ENCODE measurements around the gene TRIM42. TPM values are rescaled to one million over a fixed set of nuclear protein-coding genes. Genes with fewer than 3 reads are reported as not detected.
A peak's percentile ranks its signal among the peaks of the same experiment; 100 is the strongest.

The TRIM42 gene
- not detected in 2 replicates for total RNA-seq

DNA sequence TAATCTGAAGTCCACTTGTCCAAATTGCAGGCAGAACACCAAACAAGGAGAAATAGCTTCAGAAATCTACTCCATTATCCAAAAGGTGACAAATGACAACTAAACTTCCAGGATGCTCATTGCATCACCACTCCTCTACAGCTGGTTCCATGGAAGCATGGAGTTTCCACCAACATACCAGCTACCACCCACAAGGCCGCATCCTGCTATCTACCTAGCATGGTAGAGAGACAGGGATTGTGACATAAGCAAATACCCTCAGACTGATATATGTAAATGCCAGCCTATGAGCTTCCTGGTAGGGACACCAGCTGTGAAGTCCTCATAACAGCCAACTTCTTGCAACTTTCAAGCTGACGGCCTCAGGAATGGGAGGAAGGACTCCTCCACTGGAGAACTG lies at the start of gene TRIM42:
Gene TRIM42 (plus strand): TSS at position 301 of the 400 bp plus-strand sequence. CDS start 166 bp downstream, outside the sequence.
- DNase-seq (ENCODE audit: low read depth, low spot score): no peak

DNA sequence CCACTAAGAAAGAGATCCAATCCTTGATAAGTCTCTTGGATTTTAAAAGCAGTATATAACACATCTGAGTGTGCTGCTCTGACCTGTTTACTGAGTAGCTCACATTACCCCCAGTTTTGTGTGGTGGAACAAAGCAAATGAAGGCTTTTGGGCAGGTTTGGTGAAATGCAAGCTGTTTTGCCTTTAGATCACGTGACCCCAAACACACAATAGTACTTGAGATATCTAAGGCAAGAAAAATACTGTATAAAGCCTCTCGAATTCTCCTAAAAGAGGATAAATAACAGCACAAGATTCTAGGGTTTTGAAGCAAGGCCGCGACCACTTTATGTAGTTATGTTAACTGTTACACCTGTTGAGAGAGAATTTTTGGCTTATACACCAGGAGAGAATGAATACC lies 49.3 kb upstream of the TRIM42 start:
- no peak for DNase-seq (ENCODE audit: low read depth, low spot score)

DNA sequence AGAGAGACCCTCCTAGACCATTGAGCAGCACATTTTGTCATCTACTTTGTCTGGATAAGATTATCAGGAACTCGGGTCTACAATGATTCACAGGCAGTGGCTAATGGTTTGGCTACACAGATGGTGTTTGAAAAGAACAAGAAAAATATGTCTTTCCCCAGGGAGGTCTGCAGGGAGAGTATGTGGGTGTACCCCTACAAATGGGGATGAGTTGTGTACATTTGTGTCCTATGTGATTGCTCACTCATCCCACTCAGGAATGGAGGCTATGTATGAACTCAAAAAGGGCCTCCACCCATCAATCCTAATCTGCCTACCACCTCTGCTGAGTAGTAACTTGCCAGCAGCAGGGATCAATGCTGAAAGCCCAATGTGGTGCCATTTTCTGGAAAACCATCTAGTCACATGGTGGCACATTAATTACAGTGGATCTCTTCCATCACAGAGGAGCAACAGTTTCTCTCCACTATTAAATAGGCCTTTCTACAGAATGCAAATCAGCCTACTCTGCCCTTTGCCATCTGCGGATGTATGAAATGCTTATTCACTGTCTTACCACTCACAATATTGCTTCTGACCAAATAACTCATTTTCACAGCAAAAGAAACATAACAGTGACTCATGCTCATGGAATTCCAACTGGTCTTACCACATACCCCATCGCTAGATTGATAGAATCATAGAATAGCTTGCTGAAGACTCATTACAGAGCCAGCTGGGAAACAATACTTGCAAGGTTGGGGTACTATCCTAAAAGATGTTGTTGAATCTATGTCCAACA lies 48.3 kb upstream of the TRIM42 start:
- peak; percentile 15 for DNase-seq (ENCODE audit: low read depth, low spot score)

DNA sequence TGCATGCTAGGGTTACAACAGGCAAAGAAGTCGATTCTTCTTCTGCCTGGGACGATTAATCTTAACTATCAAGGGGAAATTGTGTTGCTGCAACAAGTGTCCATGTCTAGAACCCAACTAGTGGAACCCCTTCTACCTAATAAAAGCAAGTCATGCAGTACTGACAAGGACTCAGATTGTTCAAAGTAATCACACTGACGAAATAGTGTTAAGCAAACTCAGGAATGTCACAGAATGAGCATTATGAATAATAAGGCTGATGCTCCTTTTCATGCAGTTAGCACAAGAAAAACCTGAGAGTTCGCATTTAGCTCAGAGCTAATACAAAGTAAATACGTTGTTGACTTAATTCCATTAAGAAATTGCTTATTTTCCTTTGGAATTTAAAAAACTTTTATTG lies 47.5 kb upstream of the TRIM42 start:
- DNase-seq (ENCODE audit: low read depth, low spot score): no peak

DNA sequence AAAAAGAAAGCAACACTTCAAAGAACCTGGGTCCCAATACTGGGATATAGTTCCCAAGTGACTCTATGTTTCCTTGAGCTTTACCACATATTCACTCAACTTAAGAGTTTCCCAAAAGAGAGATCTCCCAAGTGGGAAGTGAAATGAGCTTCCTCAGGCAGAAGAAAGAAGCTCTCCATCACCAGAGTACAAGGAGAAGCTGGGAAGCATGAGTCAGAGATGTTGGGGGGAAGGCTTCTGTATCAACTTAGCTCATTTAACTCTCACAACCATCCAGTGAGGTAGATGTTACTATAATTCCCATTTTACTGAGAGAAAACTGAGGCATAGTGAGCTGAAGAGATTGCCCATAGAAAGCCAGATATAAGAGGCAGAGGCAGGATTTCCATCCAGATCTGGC lies 47.0 kb upstream of the TRIM42 start:
- DNase-seq (ENCODE audit: low read depth, low spot score): no peak

DNA sequence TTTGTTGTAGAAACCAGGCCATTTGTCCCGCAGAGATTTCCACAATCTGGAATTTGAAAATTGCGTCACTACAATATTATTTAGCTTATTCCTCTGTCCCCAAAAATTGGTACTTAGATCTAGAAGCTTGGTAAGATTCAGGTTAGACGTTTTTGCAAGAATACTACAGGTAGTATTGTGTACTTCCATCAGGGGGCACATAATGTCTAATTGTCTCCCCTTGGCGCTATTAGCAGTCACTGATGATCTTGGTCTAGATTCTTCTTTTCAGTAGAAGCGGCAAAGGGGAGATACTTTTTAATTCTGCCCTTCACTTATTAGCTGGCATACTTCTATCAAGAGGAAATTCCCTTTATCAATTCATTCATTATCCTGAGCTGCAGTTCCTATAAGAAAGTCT lies 42.6 kb upstream of the TRIM42 start:
- DNase-seq (ENCODE audit: low read depth, low spot score): no peak

DNA sequence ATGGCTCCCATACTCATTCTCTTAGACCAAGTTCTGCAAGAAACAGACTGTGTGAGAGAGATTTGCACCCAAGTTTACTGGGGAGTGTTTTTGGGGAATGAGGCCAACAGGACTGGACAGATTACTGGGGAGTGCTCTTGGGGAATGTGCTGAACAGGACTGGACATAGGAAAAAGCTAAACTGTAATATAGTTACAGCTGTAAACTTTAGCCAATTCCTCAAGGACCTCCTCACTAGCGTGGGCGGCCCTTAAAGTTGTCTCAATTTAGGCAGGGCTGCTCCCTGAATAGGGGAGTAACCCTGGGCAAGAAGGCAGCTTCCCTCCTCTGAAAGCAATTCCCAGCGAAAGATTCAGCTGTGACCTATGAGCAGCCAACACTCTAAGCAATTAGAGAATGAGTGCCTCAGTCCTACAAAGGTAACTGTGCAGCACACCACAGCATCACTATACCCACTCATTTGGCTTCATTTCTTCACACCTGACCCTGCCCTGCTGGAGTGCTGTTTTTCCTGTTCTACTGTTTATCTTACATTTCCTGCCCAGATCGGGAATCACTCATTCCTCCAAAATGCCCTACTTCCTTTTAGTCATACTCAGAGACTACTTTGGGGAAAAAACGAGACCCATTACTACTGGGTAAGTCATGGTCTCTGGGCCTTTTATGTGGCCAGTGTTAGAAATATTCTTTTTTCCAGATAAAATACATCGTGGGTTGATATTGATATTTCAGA lies 41.3 kb upstream of the TRIM42 start:
- DNase-seq (ENCODE audit: low read depth, low spot score): no peak

DNA sequence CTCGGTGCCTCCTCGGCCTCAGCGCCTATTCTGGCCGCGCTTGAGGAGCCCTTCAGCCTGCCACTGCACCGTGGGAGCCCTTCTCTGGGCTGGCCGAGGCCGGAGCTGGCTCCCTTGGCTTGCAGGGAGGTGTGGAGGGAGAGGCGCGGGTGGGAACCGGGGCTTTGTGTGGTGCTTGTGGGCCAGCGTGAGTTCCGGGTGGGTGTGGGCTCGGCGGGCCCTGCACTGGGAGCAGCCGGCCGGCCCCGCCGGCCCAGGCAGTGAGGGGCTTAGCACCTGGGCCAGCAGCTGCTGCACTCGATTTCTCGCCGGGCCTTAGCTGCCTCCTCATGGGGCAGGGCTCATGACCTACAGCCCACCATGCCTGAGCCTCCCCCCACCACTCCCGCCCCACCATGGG lies 26.6 kb upstream of the TRIM42 start:
- no peak for DNase-seq (ENCODE audit: low read depth, low spot score)

DNA sequence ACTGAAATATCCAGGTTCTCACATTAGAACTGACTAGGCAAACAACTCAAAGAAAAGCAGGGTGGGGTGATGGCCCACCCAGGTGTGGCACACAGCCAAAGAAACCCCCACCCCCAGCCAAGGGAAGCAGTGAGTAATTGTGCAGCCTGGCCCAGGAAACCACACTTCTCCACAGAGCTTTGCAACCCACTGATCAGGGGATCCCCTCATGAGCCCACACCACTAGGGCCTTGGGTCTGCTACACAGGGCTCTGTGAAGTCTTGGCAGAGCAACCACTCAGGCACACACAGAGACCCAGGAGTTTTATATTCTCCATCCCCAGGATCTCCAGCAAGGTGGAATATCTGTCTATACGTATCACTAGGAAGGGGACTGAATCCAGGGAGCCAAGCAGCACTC lies 22.2 kb upstream of the TRIM42 start:
- no peak for DNase-seq (ENCODE audit: low read depth, low spot score)

DNA sequence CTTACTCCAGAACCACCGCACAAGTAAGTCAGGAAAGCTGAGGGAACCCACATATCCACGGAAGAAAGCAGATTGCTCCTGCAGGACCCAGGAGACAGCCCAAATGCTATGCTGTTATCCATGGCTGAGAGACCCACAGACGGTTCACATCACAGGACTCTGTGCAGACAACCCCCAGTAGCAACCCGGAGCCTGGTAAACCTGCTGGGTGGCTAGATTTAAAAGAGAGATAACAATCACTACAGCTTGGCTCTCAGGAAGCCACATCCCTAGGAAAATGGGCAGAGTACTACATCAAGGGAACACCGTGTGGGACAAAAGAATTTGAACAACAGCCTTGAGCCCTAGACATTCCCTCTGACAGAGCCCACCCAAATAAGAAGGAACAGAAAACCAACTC lies 13.8 kb upstream of the TRIM42 start:
- DNase-seq (ENCODE audit: low read depth, low spot score): no peak

DNA sequence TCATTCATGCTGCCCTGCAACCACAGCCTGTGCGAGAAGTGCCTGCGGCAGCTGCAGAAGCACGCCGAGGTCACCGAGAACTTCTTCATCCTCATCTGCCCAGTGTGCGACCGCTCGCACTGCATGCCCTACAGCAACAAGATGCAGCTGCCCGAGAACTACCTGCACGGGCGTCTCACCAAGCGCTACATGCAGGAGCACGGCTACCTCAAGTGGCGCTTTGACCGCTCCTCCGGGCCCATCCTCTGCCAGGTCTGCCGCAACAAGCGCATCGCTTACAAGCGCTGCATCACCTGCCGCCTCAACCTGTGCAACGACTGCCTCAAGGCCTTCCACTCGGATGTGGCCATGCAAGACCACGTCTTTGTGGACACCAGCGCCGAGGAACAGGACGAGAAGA lies 4.7 kb downstream of the TRIM42 start:
- DNase-seq (ENCODE audit: low read depth, low spot score): no peak

DNA sequence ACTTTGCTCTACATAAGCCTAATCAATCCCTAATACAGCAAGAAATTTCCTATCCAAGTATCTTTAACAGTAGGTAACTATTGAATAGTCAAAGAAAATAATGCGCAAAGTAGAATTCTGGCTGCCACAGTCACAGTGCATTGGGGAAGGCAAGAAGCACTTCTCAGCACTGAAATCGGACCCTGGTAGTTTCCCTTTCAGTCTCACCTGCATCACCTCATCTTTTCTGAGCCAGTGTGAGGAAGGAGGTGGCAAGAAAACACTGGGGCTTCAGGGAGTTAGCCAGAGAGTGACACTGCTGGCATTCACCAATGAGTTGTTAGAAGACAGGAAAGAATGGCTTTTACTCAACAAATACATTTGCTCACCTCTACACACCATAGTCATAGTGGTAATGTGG lies 8.3 kb downstream of the TRIM42 start:
- no peak for DNase-seq (ENCODE audit: low read depth, low spot score)

DNA sequence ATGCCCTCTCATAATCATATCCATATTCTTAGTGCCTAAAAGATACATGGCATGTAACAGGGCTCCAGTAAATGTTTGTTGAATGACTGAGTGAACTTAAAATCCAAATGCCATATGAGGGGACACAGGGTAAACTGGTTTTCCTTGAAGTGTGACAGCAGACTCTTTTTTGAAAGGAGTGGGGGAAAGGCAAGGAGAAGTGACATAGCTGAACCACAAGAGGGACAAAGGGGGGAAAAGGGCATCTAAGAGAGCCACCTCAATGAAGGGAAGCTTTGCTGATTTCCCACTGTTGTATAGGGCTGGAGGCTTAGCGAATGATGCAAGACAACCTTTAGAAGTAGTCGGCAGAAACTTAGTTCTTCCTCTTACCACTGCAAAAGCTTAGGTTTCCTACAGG lies 9.1 kb downstream of the TRIM42 start:
- DNase-seq (ENCODE audit: low read depth, low spot score): no peak

DNA sequence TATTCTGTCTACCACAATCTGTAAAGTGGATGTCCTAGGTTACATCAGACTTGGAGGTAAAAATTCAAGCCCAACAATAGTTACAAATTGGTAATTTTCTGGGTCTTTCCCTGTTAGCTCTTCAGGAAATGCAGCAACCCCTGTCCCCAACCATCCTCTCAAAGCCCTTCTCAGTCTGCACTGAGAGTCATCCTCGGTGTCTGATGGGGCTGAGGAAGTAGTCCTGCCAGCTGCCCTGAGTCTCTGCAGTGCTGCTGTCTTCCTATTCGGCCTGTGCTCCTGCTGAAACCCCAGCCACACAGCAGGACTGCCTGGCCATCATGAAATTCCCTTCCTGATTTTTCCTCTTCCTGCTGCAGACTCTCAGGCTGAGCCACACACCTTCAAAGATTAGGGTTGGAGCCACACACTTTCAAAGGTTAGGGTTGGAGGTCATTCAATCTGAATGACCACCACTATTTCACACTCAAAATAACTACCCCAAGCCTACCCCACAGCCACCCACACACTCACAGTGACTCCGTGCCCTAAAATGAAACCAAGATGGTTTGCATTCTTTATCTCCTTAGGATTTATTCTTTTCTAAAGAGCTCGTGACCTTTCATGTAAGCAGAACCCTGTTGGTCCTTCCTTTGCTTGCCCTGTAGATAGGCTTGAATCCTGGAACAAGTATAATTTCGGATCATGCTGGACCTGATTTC lies 17.6 kb downstream of the TRIM42 start:
- no peak for DNase-seq (ENCODE audit: low read depth, low spot score)

DNA sequence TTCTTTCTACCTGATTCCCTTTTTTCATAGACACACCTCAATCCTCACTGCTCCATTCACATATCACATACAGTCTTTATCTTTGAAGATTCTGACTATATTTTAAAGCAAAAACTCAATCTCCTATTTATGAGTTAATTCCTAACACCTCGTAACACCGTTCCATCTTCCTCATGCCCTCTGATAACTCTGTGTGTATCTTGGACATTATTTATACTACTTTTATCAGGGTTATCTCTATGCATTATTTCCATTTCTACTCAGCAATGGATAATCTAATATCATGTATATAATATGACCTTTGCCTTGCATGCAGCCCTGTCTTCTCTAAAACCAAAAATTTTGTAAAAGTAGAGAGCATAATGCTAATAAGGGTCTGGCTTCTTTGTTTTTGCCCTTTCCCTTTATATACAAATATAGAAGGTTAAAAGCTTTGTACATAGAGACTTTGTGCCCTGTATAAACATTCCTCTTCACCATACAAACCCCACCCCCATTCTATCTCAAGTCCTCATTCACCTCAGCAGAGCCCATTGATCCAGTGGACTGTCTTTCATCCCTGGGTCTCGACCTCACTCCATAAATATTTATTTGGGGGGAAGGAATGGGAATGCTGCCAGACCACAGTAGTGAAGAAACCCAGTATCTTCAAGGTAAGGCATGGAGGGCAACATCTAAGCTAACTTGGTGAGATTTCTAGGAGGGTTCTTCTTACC lies 21.8 kb downstream of the TRIM42 start:
- DNase-seq (ENCODE audit: low read depth, low spot score): no peak

DNA sequence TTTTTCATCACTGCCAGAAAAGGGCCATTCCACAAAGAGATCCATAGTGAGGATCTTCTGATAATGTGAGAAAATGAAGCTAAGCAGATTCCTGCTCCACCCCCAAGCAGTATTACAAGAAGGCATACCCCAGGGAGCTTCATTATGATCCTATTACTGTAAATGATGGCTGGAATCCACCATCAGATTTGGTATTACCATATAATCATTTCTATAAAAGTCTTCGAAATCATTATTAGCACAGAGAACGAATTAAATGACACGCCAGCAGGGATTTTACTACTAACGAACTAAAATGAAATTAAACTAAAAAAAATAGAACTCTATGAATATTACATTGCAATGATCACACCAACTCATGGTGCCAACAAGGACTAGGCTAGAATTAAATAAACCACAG lies 24.4 kb downstream of the TRIM42 start:
- DNase-seq (ENCODE audit: low read depth, low spot score): no peak

DNA sequence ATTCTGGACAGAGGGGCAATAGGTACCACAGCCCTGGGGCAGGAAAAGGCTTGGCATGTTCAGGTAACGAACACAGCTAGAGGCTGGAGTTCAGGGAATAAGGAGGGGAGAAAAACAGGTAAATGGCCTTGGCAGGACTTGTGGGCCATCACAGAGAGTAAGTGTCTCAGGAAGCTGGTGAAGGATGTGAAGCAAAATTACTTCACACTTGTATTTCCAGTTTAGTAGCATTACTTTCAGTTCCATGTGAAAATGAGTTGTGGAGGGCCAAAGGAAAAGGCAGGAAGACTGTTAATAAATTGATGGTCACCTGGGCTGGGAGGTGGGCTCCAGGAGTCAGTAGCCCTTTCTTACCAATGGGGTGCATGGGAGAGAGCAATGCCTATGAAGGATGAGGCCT lies 25.6 kb downstream of the TRIM42 start:
- no peak for DNase-seq (ENCODE audit: low read depth, low spot score)

DNA sequence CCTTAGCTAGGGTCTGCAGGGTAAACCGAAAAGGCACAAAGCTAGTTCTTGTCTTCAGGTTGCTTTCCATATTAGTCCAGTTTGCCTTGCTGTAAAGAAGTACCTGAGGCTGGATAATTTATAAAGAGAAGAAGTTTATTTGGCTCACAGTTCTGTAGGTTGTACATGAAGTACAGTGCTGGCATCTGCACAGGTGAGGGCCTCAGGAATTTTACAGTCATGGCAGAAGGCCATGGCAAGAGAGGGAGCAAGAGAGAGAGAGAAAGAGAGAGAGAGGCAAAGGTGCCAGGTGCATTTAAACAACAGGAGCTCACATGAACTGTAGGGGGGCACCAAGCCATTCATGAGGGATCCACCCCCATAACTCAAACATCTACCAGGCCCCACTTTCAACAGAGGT lies 26.9 kb downstream of the TRIM42 start:
- DNase-seq (ENCODE audit: low read depth, low spot score): no peak

DNA sequence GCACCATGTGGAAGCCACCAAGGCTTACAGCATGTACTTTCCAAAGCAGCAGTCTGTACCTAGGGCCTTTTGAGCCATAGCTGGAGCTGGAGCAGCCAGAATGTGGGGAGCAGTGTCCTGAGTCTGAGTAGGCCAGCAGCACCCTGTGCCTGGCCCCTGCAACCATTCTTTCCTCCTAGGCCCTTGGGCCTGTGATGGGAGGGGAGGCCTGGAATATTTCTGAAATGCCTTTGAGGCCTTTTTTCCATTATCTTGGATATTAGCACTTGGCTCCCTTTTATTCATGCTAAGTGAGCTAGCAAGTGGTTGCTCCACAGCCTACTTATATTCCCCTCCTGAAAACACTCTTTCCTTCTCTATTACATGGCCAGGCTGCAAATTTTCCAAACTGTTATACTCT lies 28.1 kb downstream of the TRIM42 start:
- DNase-seq (ENCODE audit: low read depth, low spot score): no peak

DNA sequence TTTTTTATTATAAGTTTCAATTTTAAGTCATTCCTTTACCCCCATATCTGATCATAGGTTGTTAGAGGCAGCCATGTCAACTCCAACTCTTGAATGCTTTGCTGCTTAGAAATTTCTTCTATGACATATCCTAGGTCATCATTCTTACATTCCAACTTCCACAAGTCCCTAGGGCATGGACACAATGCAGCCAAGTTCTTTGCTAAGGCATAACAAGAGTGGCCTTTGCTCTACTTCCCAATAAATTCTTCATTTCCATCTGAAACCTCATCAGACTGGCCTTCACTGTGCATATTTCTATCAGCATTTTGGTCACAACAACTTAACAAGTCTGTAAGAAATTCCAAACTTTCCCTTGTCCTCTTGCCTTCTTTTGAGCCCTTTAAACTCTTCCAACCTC lies 28.5 kb downstream of the TRIM42 start:
- DNase-seq (ENCODE audit: low read depth, low spot score): no peak

DNA sequence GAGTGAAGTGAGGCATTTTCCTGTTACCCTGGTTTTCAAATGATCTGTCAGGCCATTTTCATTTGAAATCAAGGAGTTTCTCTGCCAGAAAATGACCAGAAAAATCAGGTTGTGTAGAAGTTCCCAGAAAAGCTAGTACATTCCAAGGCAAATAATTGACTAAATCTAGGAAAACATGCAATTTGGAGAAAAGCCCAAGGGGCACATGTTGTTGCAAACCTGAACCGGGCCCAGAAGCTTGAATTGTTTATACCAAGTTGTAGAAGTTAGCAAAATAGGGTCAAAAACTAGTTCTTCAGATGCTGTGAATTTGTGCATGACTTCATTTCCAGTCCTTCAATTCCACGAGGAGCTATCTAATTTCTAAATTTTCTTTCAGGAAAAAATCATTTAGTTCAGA lies 31.0 kb downstream of the TRIM42 start:
- no peak for DNase-seq (ENCODE audit: low read depth, low spot score)

DNA sequence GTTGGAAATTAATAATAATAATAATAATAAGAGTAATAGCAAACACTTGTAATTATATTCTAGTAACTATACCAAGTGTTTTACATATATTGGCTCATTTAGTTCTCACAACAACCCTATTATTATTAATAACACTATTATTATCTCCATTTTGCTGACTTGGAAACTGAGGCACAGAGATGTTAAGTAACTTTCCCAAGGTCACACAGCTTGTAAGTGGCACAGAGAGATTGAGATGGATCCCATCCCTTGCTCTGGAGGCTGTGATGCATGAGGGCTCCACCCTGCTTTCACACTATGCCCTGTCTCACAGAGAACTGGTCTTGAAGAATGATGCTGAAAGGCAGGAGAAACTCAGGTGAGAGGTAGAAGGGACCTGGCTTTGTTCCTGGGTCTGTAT lies 31.9 kb downstream of the TRIM42 start:
- no peak for DNase-seq (ENCODE audit: low read depth, low spot score)
